ENCODE measurements around the gene TMEM272. TPM values are rescaled to one million over a fixed set of nuclear protein-coding genes. Genes with fewer than 3 reads are reported as not detected.

TMEM272 gene
- total and polyA plus RNA-seq, 2 of the 4 experiments (the other 2 are of a cell fraction) = not detected

DNA sequence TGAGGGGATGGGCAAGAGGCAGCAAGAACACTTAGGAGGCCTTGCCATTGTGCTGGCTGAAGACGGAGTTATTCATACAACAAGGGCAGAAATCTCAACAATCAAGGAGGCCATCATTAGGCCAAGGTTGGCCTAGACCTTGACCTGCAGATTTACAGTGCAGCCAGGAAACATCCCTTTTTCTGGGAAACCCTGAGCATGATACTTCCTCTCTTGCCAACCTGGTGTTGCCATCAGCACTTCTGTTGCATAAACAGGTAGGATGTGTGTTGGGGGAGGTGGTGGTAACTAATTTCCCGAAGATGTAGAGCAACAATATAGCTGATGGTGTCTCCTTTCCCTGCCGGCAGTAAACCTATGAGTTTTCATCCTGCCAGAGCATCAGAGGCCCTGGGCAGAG lies 8.0 kb downstream of the TMEM272 start:
- Histone ChIP-seq H3K27me3 (ENCODE audit: control insufficient read depth, insufficient read depth, low read length) (peaks cover 40% of the 10 kb centered on the region), H2AK5ac (ENCODE audit: low read depth, low read length) (no peak overlapping the region), H3K36me3 (ENCODE audit: control insufficient read depth, insufficient read depth, low read length) (no peaks in the 10 kb centered on the region), H4K91ac (ENCODE audit: insufficient read depth, low read depth, low read length) (no peak overlapping the region), H3K9me3 (ENCODE audit: control insufficient read depth, insufficient read depth, low read length) (no peaks in the 10 kb centered on the region), H3K18ac (ENCODE audit: low read depth, low read length) (no peak overlapping the region), H2AFZ (replicated peaks; ENCODE audit: low read length, poor library complexity) (no peak overlapping the region), H2BK20ac (ENCODE audit: low read depth, low read length) (no peak overlapping the region), H4K20me1 (ENCODE audit: insufficient read depth, low read length) (no peaks in the 10 kb centered on the region), H3K4me1 (ENCODE audit: control insufficient read depth, insufficient read depth, low read length) (no peaks in the 10 kb centered on the region), H2BK120ac (ENCODE audit: low read depth, low read length) (no peak overlapping the region), H3K27ac (ENCODE audit: insufficient read depth, low read length) (no peak overlapping the region), H4K5ac (ENCODE audit: low read depth, low read length) (no peak overlapping the region), H3K79me1 (ENCODE audit: low read depth in 1 of 2, low read length in 2 of 2) (no peaks in the 10 kb centered on the region), H3K4me2 (ENCODE audit: low read depth, low read length) (no peak overlapping the region), H2BK5ac (ENCODE audit: low read depth, low read length, poor library complexity, severe bottlenecking) (no peak overlapping the region), H4K8ac (ENCODE audit: low read depth in 2 of 2, low read length in 2 of 2) (no peak overlapping the region), H3K4ac (ENCODE audit: low read depth, low read length) (no peak overlapping the region), H2AK9ac (replicated peaks; ENCODE audit: low read depth, low read length, poor library complexity) (no peak overlapping the region), H3K23ac (ENCODE audit: low read depth, low read length) (no peak overlapping the region), H3K4me3 (ENCODE audit: insufficient read depth, low read depth, low read length) (no peak overlapping the region), H3K14ac (replicated peaks; ENCODE audit: low read depth, low read length) (no peak overlapping the region), H3K9me1 (ENCODE audit: insufficient read depth, low read length) (no peaks in the 10 kb centered on the region), H3K56ac (ENCODE audit: extremely low read depth, insufficient read depth, low read length) (no peak overlapping the region), H3K9ac (ENCODE audit: low read depth, low read length) (no peak overlapping the region), H2BK15ac (ENCODE audit: low read depth, low read length) (no peak overlapping the region)
- POLR2A ChIA-PET (ENCODE audit: unreplicated experiment) = no interaction called here
- ATAC-seq (ENCODE audit: low read depth) = no peak
- dilution Hi-C loops (cut with HindIII; ENCODE audit: low sequenced_read_pairs, unreplicated experiment) (no loop called here), in situ Hi-C loops (cut with MboI; ENCODE audit: low sequenced_read_pairs) (no loop called here), intact Hi-C loops (cut with micrococcal nuclease) (no loop called here)
- TF ChIP-seq CHD1 (IDR thresholded peaks at IDR 0.05; ENCODE audit: low read depth, low read length) (no peak), BHLHE40 (IDR thresholded peaks at IDR 0.05; ENCODE audit: low read depth, low read length) (no peak), MAZ (IDR thresholded peaks at IDR 0.05; ENCODE audit: borderline replicate concordance, low read depth, low read length) (no peak), RFX5 (IDR thresholded peaks at IDR 0.05; ENCODE audit: low read depth, low read length) (no peak), FOS (IDR thresholded peaks at IDR 0.05; ENCODE audit: low read depth, low read length) (no peak), SMC3 (IDR thresholded peaks at IDR 0.05; ENCODE audit: low read depth, low read length) (no peak), MAFK (IDR thresholded peaks at IDR 0.05; ENCODE audit: low read depth, low read length) (no peak), CEBPB (IDR thresholded peaks at IDR 0.05; ENCODE audit: low read depth, low read length) (no peak), MXI1 (IDR thresholded peaks at IDR 0.05; ENCODE audit: borderline replicate concordance, low read depth, low read length) (no peak), POLR2A (IDR thresholded peaks at IDR 0.05; ENCODE audit: low read depth, low read length) (no peak)
- TF ChIP-seq, protein P1, sequence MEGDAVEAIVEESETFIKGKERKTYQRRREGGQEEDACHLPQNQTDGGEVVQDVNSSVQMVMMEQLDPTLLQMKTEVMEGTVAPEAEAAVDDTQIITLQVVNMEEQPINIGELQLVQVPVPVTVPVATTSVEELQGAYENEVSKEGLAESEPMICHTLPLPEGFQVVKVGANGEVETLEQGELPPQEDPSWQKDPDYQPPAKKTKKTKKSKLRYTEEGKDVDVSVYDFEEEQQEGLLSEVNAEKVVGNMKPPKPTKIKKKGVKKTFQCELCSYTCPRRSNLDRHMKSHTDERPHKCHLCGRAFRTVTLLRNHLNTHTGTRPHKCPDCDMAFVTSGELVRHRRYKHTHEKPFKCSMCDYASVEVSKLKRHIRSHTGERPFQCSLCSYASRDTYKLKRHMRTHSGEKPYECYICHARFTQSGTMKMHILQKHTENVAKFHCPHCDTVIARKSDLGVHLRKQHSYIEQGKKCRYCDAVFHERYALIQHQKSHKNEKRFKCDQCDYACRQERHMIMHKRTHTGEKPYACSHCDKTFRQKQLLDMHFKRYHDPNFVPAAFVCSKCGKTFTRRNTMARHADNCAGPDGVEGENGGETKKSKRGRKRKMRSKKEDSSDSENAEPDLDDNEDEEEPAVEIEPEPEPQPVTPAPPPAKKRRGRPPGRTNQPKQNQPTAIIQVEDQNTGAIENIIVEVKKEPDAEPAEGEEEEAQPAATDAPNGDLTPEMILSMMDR (conservative IDR thresholded peaks at IDR 0.05; ENCODE audit: low read depth, low read length) = no peak
- TF ChIP-seq, protein P2, sequence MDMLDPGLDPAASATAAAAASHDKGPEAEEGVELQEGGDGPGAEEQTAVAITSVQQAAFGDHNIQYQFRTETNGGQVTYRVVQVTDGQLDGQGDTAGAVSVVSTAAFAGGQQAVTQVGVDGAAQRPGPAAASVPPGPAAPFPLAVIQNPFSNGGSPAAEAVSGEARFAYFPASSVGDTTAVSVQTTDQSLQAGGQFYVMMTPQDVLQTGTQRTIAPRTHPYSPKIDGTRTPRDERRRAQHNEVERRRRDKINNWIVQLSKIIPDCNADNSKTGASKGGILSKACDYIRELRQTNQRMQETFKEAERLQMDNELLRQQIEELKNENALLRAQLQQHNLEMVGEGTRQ (IDR thresholded peaks at IDR 0.05; ENCODE audit: low read depth, low read length) = no peak
- no TSS peak for BruUV-seq (replicated peaks)
- no CpG with 5 or more reads among the region's 3 CpGs for WGBS, 2 experiments (ENCODE audit: extremely low coverage in 2 of 2, insufficient read length in 1 of 2)
- CTCF ChIA-PET = no interaction called here
- no peak for DNase-seq
